HepG2 (cell line): ENCODE measurements around the gene ASTN2. TPM values are rescaled to one million over a fixed set of nuclear protein-coding genes. Genes with fewer than 3 reads are reported as not detected.
A peak's percentile ranks its signal among the peaks of the same experiment; 100 is the strongest.

ENCODE experiments used
- FOXK1 ChIP-seq: sonication (generic); formaldehyde crosslinking; IDR thresholded peaks from 2 replicates; pipeline ENCODE4 v1.4.0; 2020; ENCODE audit warnings: low read depth, missing genetic modification reagents, borderline replicate concordance
- HMGXB4 ChIP-seq, 2 experiments: sonication (generic) in 1 of 2; formaldehyde crosslinking in 1 of 2; IDR thresholded peaks; 2 replicates each; pipeline versions ENCODE4 v1.4.0 to v1.6.1; 2018 to 2020; ENCODE audit warnings: missing genetic modification reagents in 2 of 2, borderline replicate concordance in 1 of 2, low read depth in 1 of 2, mild to moderate bottlenecking in 1 of 2, missing biosample characterization in 1 of 2
- HOXA5 ChIP-seq: sonication (generic); formaldehyde crosslinking; IDR thresholded peaks from 2 replicates; pipeline ENCODE4 v1.4.0; 2020; ENCODE audit warnings: missing genetic modification reagents
- IKZF1 ChIP-seq: fragments of 450-650 bp; IDR thresholded peaks from 2 replicates; pipeline ENCODE4 v1.7.1; 2016
- MXI1 ChIP-seq: IDR thresholded peaks from 3 replicates; pipeline ENCODE4 v1.6.1; 2012; ENCODE audit warnings: low read depth, low read length, inconsistent platforms, borderline replicate concordance
- NR0B2 ChIP-seq: sonication (generic); formaldehyde crosslinking; IDR thresholded peaks from 2 replicates; pipeline ENCODE4 v1.4.0; 2020; ENCODE audit warnings: mild to moderate bottlenecking, missing genetic modification reagents
- PBX3 ChIP-seq: sonication (generic); formaldehyde crosslinking; IDR thresholded peaks from 2 replicates; pipeline ENCODE4 v1.8.1; 2023; ENCODE audit warnings: missing genetic modification reagents, inconsistent platforms, borderline replicate concordance
- SIX4 ChIP-seq: sonication (generic); formaldehyde crosslinking; IDR thresholded peaks from 2 replicates; pipeline ENCODE4 v1.4.0; 2020; ENCODE audit warnings: missing genetic modification reagents
- SNAPC4 ChIP-seq: sonication (generic); formaldehyde crosslinking; IDR thresholded peaks from 2 replicates; pipeline ENCODE4 v1.4.0; 2020; ENCODE audit warnings: mild to moderate bottlenecking, missing genetic modification reagents
- SOX5 ChIP-seq: IDR thresholded peaks from 2 replicates; pipeline ENCODE4 v1.6.1; 2016; ENCODE audit warnings: borderline replicate concordance
- SRF ChIP-seq: IDR thresholded peaks from 2 replicates; pipeline ENCODE4 v1.6.1; 2011; ENCODE audit warnings: mild to moderate bottlenecking, low read depth, low read length, moderate library complexity
- YEATS4 ChIP-seq: sonication (generic); formaldehyde crosslinking; IDR thresholded peaks from 2 replicates; pipeline ENCODE4 v1.4.0; 2020; ENCODE audit warnings: missing genetic modification reagents, borderline replicate concordance
- ZNF337 ChIP-seq: sonication (generic); formaldehyde crosslinking; IDR thresholded peaks from 2 replicates; pipeline ENCODE4 v1.5.1; 2020; ENCODE audit warnings: missing genetic modification reagents, low read depth, mild to moderate bottlenecking, borderline replicate concordance
- ZNF678 ChIP-seq: sonication (generic); formaldehyde crosslinking; IDR thresholded peaks from 2 replicates; pipeline ENCODE4 v1.4.0; 2020; ENCODE audit warnings: mild to moderate bottlenecking, missing genetic modification reagents
- ZNF720 ChIP-seq: sonication (generic); formaldehyde crosslinking; IDR thresholded peaks from 2 replicates; pipeline ENCODE4 v1.4.0; 2020; ENCODE audit warnings: missing genetic modification reagents
- ZNF770 ChIP-seq: sonication (generic); formaldehyde crosslinking; IDR thresholded peaks from 2 replicates; pipeline ENCODE4 v1.5.0; 2020; ENCODE audit warnings: mild to moderate bottlenecking, missing genetic modification reagents
- polyA plus RNA-seq, 8 experiments: library from polyadenylated mRNA; depleted of rRNA in 3 of 8; stranded (reverse) in 7 of 8; unstranded in 1 of 8; fragments of >200 nt; fragmentation: Illumina TruSeq in 4 of 8; extraction: Trizol in 4 of 8; gene quantifications; 2 replicates each; pipeline versions ENCODE4 v1.2.1 to v1.2.3, GENCODE V29; 2011 to 2016; ENCODE audit warnings: low read depth in 4 of 8, missing spikeins in 1 of 8, mixed read lengths in 1 of 8; ENCODE audit not compliant: insufficient read depth in 1 of 8
- total RNA-seq, 5 experiments: library from RNA; depleted of rRNA; stranded (reverse); fragments of >200 nt; fragmentation: Illumina TruSeq; extraction: Trizol; gene quantifications; 2 replicates each; pipeline ENCODE4 v1.2.3, GENCODE V29; 2016; ENCODE audit warnings: low read depth in 1 of 5

Gene ASTN2
- total and polyA plus RNA-seq, 2 of the 13 experiments (the other 11 are each of a cell fraction or from before 2014, with no cell fraction given), result 5.2 to 13.5 TPM

- TF ChIP-seq SNAPC4 (CRISPR knock-in tag) (no peak), ZNF678 (CRISPR knock-in tag) (0 out of 2 replicates have a peak, but pooled peaks have one; percentile 41), NR0B2 (CRISPR knock-in tag) (0 out of 2 replicates have a peak, but pooled peaks have one; percentile 42), ZNF770 (CRISPR knock-in tag) (no peak), PBX3 (CRISPR knock-in tag) (peak; percentile 87; the same call in 1 of the 2 replicates), HOXA5 (CRISPR knock-in tag) (no peak), SIX4 (CRISPR knock-in tag) (0 out of 2 replicates have a peak, but pooled peaks have one; percentile 38), MXI1 (peak; percentile 75; the same call in 2 of the 3 replicates), SRF (no peak), SOX5 (CRISPR knock-in tag) (no peak), HMGXB4 (CRISPR knock-in tag; IDR thresholded peaks at IDR 0.05; ENCODE audit: borderline replicate concordance in 1 of 2, low read depth in 1 of 2) (peak in 1 of 2 experiments; percentile 53; a peak in 1 of 4 replicates), IKZF1 (no peak), FOXK1 (CRISPR knock-in tag) (peak; percentile 56; the same call in 1 of the 2 replicates), ZNF337 (CRISPR knock-in tag) (no peak; the same call in 1 of the 2 replicates), YEATS4 (CRISPR knock-in tag) (peak; percentile 77; the same call in 1 of the 2 replicates), ZNF720 (CRISPR knock-in tag) (no peak)
Measured at GRCh38 chr9:116687074-116687753, 727.6 kb downstream of the ASTN2 start, which contains the start of gene TRIM32 (continued).
